Hindlimb muscle (tissue), 1 donor: Measurements from ENCODE around the gene VSX1. TPM values are rescaled to one million over a fixed set of nuclear protein-coding genes. Genes with fewer than 3 reads are reported as not detected.

Source experiments
- DNase-seq: peaks from one replicate; pipeline ENCODE4 v3.0.0-alpha.2; 2013
- polyA plus RNA-seq: library from polyadenylated mRNA; unstranded; fragments of 120-200 nt; gene quantifications from one replicate; pipeline ENCODE4 v1.2.1, GENCODE V29; 2013; ENCODE audit not compliant: insufficient read length

The VSX1 gene
- not detected for polyA plus RNA-seq

GRCh38 chr20:25081730-25082497 is at the start of gene VSX1:
TSS of gene VSX1 (minus strand) at chr20:25082141. CDS start at chr20:25082096, 45 bp downstream.
- no peak for DNase-seq

- no peak for DNase-seq
These were observed 48.0 kb upstream of the VSX1 start for GRCh38 chr20:25129908-25130307.

GRCh38 chr20:25129428-25129827 is 47.5 kb upstream of the VSX1 start:
- no peak for DNase-seq

GRCh38 chr20:25128649-25129048 is 46.7 kb upstream of the VSX1 start:
- no peak for DNase-seq

- DNase-seq = no peak
These were observed 46.0 kb upstream of the VSX1 start for GRCh38 chr20:25127761-25128537.

- no peak for DNase-seq
These were observed 44.5 kb upstream of the VSX1 start for GRCh38 chr20:25126204-25127029.

- no peak for DNase-seq
These were observed 43.7 kb upstream of the VSX1 start for GRCh38 chr20:25125636-25126035.

- DNase-seq = no peak
These were observed 39.0 kb upstream of the VSX1 start for GRCh38 chr20:25120920-25121319.

- no peak for DNase-seq
These were observed 38.5 kb upstream of the VSX1 start for GRCh38 chr20:25120457-25120856.

- no peak for DNase-seq
These were observed 36.6 kb upstream of the VSX1 start for GRCh38 chr20:25118529-25118928.

- DNase-seq = no peak
These were observed 36.0 kb upstream of the VSX1 start for GRCh38 chr20:25117990-25118389.

- DNase-seq = peak; percentile 51
These were observed 35.0 kb upstream of the VSX1 start for GRCh38 chr20:25116739-25117458.

- no peak for DNase-seq
These were observed 21.6 kb upstream of the VSX1 start for GRCh38 chr20:25103526-25103925.

- DNase-seq = no peak
These were observed 19.0 kb upstream of the VSX1 start for GRCh38 chr20:25100914-25101313.

GRCh38 chr20:25099601-25100140 is 17.7 kb upstream of the VSX1 start:
- DNase-seq = no peak

GRCh38 chr20:25097498-25097897 is 15.6 kb upstream of the VSX1 start:
- DNase-seq = no peak

GRCh38 chr20:25090492-25091429 is 8.8 kb upstream of the VSX1 start:
- DNase-seq = no peak

GRCh38 chr20:25089662-25090061 is 7.7 kb upstream of the VSX1 start:
- no peak for DNase-seq

- no peak for DNase-seq
These were observed 7.2 kb upstream of the VSX1 start for GRCh38 chr20:25089096-25089495.

GRCh38 chr20:25088267-25088666 is 6.3 kb upstream of the VSX1 start:
- no peak for DNase-seq
